ENCODE measurements around the gene KCNN1.
A peak's percentile ranks its signal among the peaks of the same experiment; 100 is the strongest.
"Not testable (repeated sequence)": the region's sequence is repeated elsewhere in the genome, so short reads cannot be mapped to it uniquely, and the experiment has no call there.

Gene KCNN1

GRCh38 chr19:18027151-18027550, 60.2 kb downstream of the KCNN1 start:
- DNase-seq (ENCODE audit: low read depth in 2 of 2), result no peak

GRCh38 chr19:18029617-18030338, 62.9 kb downstream of the KCNN1 start:
- no peak for DNase-seq (ENCODE audit: low read depth in 2 of 2)

DNA sequence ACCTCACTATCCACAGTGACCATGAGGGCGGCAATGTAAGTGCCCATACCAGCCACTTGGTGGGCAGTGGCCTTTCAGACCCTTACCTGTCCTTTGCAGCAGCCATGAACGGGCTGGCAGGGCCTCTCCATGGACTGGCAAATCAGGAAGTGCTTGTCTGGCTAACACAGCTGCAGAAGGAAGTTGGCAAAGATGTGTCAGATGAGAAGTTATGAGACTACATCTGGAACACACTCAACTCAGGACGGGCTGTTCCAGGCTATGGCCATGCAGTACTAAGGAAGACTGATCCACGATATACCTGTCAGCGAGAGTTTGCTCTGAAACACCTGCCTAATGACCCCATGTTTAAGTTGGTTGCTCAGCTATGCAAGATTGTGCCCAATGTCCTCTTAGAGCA, 64.5 kb downstream of the KCNN1 start:
- not testable (repeated sequence) for DNase-seq (ENCODE audit: low read depth in 2 of 2)

DNA sequence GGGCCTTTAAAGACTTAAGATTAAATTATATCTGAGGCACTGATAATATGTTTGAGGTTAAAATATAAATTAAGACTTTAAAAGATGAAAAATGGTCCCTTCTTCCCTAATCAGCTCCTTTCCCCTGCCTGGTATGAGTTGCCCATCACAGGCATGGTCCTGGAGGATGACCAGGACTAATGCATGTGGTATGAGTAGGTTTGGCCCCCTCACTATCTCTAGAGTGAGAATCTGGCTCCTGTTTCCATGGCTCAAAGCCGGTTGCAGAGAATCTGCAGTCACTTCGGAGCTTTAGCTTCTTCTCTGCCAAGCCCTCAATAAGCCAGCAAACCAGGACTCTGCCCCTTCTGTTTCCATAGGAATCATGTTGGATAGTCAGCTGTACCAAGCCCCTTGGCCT, 65.2 kb downstream of the KCNN1 start:
- not testable (repeated sequence) for DNase-seq (ENCODE audit: low read depth in 2 of 2)

DNA sequence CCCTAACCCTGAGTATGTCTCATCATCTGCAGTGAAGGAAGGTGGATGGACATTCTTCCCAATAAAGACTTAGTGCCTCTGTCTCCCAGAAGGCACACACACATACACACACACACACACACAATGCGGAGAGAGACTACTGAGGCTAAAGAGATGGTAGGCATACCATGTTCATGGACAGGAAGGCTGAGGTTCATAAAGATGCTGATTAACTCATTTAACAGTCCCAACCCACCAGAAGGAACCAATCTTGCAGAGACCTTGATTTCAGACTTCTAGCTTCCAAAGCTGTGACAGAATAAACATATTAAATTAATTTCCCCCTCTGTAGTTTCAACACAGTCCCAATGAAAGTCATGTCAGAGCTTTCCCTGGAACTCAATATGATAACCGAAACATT, 74.1 kb downstream of the KCNN1 start:
- DNase-seq (ENCODE audit: low read depth in 2 of 2), result no peak

- DNase-seq (ENCODE audit: low read depth in 2 of 2), result no peak
Measured at GRCh38 chr19:18043676-18044075, 76.8 kb downstream of the KCNN1 start.

DNA sequence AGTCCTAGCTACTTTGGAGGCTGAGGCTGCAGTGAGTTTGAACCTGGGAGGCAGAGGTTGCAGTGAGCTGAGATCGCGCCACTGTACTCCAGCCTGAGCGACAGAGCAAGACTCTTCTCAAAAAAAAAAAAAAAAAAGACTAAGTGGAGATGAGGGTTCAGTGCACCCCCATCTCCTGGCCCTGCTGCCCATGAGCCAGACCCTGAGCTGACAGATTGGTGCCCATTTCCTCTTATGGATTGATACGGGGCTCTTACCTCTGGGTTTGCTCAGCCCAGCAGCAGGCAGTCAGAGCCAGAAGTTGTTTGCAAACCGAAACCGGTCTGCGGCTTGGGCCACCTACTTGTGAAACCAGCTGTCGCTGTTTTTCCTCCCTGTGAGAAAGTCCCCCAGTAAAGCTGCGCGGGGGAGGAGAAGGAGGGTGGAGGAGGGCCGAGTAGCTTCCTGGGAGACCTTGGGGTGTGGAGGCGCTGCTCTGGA, 78.0 kb downstream of the KCNN1 start:
- DNase-seq (ENCODE audit: low read depth in 2 of 2), result peak; percentile 75 to 85

- no peak for DNase-seq (ENCODE audit: low read depth in 2 of 2)
Measured at GRCh38 chr19:18045307-18046050, 78.6 kb downstream of the KCNN1 start.

DNA sequence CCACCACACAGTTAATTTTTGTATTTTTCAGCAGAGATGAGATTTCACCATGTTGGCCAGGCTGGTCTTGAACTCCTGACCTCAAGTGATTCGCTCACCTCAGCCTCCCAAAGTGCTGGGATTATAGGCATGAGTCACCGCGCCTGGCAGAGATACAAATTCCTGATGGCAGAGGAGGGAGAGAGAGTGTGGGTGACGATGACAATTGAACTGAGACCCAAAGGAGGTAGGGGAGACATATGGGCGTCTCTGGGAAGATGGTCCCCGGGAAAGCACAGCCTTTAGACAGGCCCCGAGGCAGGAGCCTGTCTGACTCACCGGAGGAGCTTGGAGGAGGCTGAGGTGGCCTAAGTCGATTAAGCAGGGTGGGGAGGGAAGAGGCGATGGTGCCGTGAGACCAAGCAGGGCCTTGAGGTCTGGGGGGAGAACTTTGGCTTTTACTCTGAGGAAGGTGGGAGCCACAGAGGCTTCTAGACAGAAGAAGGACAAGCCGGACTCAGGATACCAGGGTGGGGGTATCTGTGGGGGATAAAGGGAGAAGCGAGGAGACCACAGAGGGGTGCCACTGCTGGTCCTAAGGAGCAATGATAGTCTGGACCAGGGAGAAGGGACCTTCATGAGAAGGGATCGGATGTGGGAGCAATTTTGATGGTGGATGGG, 79.3 kb downstream of the KCNN1 start:
- no peak for DNase-seq (ENCODE audit: low read depth in 2 of 2)

DNA sequence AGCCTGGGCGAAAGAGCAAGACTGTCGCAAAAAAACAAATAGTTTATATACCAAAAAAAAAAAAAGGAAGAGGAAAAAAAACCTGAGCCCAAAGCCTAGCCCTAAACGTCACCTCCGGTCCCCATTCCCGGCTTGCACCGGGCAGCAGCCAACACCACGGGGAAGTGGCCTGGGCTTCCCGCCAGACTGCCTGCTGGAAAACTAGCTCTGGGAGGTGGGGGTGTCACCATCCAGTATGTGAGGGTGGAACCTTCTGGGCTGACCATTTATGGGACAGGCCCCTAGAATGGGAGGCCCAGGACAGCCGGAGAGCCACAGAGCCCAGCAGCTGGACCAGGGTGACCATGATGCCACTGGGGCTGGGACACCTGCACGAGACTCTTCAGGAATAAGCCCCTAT, 82.5 kb downstream of the KCNN1 start:
- no peak for DNase-seq (ENCODE audit: low read depth in 2 of 2)

All from stimulated activated CD8-positive, alpha-beta memory T cell treated with anti-CD3 and anti-CD28 coated beads, Interleukin-15, amount 100 ng/mL, for 4 hours (primary cell).